ENCODE measurements around the gene GALNT18.

GALNT18 gene

DNA sequence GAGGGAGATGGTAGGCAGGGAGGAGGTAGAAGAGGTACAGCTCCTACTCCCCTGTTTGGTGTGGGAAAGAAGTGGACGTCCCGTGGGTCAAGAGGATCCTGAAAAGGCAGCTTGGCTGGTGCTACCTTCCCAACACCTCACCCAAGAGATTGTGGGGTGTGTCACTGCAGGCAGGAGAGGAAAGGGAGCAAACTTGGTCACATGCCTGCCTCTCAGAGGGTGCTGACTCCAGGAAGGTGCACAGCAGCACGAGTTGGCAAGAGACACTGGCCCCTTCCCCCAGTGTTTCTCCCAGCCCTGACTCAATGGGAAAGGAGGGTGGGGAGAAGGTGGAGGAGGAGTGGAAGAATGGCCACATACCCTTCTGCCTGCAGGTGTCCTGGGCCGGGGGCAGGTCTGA lies 368.3 kb downstream of the GALNT18 start:
- no peak for DNase-seq

- no peak for DNase-seq
Measured at GRCh38 chr11:11252403-11252802, 369.4 kb downstream of the GALNT18 start.

DNA sequence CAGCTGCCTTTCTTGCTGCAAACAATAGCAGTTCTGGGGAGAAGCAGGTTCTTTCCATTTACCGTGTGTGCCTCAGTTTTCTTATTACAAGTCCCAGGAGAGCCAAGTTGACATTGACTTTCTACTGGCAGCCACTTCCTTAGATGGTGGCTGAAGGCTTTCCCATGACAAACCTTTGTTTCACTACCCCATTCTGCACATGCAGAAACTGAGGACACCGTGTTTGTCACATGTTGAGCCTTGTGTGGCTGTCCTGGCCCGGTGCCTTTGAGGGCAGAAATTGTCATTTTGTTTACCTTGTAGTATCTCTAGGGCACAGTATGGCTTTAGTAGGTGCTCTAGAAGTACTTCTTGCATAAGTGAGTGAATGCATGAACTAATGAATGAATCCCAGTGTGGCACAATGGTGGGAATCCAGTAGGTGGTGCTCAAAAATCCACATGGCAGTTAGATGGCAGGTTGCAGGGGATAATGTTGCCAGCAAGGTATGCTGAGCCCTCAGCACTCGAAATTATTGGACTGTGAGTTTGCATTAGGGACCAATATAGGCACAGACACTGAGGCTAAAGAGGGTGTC lies 370.3 kb downstream of the GALNT18 start:
- no peak for DNase-seq

DNA sequence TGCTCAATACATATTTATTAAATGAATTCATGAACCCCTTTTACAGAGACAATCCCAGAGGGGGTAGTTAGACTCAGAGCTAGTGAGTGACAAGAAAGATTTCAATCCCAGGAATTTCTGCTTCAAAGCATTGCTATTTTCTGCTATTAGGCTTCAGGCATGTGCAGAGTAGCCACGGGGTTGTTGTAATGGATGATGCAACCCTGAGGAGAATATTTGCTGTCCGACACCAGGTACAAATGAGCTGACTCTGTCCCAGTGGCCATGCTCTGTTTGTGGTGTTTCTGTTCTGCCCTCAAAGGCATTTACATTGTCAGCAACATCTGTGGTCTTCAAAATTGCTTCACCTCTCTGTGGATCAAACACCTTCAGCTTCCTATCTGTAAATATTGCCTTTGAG lies 371.3 kb downstream of the GALNT18 start:
- no peak for DNase-seq

GRCh38 chr11:11247576-11247975 lies 374.2 kb downstream of the GALNT18 start:
- DNase-seq = no peak

DNA sequence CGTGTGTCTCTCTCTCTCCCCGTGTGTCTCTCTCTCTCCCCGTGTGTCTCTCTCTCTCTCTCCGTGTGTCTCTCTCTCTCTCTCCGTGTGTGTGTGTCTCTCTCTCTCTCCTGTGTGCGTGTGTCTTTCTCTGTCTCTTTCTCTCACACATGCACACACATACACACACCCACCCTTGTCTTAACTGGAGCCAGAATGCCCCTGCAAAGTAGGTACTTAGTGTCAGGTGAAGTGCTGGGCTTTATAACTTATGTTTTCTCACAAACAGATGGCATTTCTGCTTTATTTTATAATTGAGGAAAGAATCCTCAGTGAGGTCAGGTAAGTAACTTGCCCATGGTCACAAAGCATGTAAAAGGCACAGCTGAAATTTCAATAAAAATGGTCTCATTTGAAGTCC lies 374.7 kb downstream of the GALNT18 start:
- no peak for DNase-seq

DNA sequence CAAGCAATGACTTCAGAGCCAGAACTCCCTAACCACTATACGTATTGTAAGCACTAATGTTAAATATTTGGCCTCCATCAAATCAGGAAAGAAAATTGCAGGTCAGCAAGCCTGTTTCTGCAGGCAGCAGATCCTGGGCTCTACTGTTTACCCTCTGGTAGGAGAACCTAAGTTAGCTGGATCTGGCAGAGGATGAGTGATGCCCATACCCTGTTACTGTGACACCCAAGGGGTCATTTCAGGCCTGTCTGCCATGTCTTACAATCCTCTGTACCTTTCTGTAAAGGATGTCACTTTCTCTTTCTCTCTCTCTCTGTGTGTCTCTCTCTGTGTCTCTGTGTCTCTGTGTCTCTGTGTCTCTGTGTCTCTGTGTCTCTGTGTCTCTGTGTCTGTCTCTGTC lies 375.6 kb downstream of the GALNT18 start:
- no peak for DNase-seq

DNA sequence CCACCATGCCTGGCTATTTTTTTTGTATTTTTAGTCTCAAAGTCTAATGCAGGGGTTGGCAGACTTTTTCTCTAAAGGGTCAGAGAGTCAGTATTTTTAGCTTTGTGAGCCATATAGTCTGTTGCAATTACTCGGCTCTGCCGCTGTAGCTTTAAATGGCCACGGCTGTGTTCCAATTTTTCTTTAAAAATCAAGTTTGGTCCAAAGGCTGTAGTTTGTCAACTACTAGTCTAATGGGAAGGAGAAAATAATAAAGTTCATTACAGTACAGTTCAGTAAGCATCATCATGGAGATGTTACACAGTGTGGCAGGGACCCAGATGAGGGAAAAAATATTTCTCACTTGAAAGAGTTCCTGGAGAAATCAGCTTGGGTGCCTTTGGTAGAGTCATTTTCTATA lies 376.4 kb downstream of the GALNT18 start:
- no peak for DNase-seq

DNA sequence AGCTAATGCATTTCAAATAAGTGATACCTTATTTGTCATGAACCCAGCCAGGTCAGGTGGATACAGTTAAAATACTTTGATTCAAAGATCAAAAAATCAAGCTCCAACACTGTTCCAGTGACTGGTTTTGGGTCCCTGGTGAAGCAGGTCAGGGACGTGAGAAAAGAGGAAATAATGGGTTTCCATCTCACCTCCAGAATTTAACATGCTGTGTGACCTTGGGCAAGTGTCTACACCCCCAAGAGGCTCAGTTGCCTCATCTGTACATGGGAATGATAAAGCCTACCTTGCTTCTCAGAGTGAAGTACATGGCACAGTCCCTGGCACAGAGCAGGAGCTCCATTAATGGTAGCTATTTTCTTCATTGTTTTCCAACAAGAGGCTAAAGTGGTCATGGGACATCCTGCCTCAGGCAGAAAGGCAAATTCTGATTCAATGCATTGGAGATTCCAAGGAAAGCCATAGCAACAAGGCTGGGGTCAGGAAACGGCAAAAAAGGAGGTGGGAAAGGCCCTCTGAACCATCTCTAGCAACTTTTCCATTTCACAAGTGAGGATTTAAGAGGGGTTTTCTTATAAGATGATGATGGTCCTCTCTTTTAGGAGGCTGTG lies 377.2 kb downstream of the GALNT18 start:
- no peak for DNase-seq

DNA sequence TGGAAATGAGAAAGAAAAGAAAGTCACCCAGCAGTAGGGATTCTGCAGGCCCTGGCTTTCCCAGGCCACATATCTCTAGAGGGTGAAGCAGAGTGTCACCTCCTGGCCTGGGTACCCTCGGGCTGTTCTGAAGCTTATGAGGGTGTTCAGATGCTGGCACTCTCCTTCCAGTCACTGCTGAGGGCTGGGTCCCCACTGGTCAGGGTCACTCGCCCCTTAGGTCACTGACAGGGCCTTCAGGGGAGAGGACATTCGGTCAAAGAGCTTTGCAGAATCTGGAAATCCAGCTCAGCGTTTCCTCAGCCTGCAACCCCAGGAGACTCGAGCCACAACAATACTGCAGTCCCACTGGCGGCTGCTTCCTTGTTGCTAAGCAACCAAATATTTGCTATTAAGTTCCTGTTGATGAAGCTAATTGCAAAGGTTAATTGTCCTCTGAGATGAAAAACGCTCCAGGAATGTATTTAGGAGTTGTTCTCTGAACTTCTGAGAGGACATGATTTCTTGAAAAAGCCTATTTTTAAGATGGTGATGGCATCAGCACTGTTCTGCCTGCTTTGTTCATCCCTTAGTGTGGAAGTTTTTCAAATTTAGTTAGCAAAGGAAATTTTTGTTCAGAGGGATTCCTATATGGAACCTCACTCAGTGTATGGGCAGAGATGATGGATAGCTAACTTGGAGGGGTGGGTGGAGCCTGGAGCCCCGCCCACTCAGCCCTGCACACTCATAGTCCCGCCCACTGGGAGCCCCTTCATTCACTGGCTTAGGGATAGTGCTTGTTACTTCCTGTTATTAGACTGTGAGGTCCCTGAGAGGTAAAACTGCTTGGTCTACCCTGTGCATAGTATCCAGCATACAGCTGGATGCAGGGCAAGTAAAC lies 378.0 kb downstream of the GALNT18 start:
- DNase-seq = no peak

DNA sequence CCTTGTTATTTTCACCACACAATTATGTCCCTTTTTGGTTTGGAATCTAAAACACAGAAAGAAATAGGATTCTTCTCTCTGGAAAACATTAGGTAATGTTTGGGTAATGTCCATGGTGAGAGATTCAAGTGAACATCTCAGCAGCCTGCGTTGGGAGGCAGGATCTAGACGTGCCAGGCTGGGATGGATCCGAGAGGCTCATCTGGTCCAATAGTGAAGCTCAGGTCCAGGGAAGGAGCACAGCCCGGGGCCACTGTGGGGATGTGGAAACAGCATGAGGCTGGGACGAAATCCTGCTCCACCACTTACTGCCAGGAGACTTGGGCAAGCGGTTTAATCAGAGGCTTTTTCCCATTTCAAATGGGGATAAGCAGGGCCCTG lies 378.6 kb downstream of the GALNT18 start:
- no peak for DNase-seq

- DNase-seq = no peak
Measured at GRCh38 chr11:11241284-11241683, 380.5 kb downstream of the GALNT18 start.

DNA sequence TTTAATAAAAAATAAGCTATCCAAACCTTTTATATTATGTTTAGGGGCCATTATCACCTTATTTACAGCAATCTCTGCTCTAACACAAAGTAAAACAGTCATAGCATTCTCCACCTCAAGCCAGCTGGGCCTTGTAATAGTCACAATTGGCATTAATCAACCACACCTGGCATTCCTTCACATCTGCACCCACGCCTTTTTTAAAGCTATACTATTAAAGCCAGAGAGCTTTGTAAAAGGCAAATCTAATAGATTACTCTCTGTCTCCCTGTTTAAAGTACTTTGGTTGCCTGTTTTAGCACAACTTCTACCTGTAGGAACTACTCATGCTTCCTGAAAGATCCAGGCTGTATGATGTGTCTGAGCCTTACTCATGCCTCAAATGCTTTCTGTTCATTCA lies 381.8 kb downstream of the GALNT18 start:
- no peak for DNase-seq

- no peak for DNase-seq
Measured at GRCh38 chr11:11237070-11237832, 384.6 kb downstream of the GALNT18 start.

- DNase-seq = no peak
Measured at GRCh38 chr11:11236498-11237059, 385.2 kb downstream of the GALNT18 start.

- DNase-seq = no peak
Measured at GRCh38 chr11:11231763-11232162, 390.0 kb downstream of the GALNT18 start.

- DNase-seq = no peak
Measured at GRCh38 chr11:11230802-11231562, 390.8 kb downstream of the GALNT18 start.

GRCh38 chr11:11230087-11230486 lies 391.7 kb downstream of the GALNT18 start:
- DNase-seq = no peak

GRCh38 chr11:11229647-11230046 lies 392.2 kb downstream of the GALNT18 start:
- no peak for DNase-seq

GRCh38 chr11:11227296-11228085 lies 394.3 kb downstream of the GALNT18 start:
- no peak for DNase-seq

All from GOT3 (cell line).